Prostate gland (tissue), 2 donors: ENCODE results near the gene PBLD.
"Not testable (repeated sequence)": the region's sequence is repeated elsewhere in the genome, so short reads cannot be mapped to it uniquely, and the experiment has no call there.

Experiments used
- POLR2A ChIP-seq: fragments of 450-650 bp; IDR thresholded peaks from one replicate; pipeline ENCODE4 v1.6.1; 2016; ENCODE audit warnings: antibody characterized with exemption, mild to moderate bottlenecking
- TF ChIP-seq, protein P1 (sequence below), 4 experiments: fragments of 200-600 bp in 2 of 4; fragments of 450-650 bp in 2 of 4; sonication (generic) in 2 of 4; IDR thresholded peaks; 1 replicate in 3 of 4; 2 replicates in 1 of 4; pipeline ENCODE4 v1.5.1; 2016 to 2019; ENCODE audit warnings: antibody characterized with exemption in 4 of 4, mild to moderate bottlenecking in 2 of 4, moderate library complexity in 2 of 4

DNA sequence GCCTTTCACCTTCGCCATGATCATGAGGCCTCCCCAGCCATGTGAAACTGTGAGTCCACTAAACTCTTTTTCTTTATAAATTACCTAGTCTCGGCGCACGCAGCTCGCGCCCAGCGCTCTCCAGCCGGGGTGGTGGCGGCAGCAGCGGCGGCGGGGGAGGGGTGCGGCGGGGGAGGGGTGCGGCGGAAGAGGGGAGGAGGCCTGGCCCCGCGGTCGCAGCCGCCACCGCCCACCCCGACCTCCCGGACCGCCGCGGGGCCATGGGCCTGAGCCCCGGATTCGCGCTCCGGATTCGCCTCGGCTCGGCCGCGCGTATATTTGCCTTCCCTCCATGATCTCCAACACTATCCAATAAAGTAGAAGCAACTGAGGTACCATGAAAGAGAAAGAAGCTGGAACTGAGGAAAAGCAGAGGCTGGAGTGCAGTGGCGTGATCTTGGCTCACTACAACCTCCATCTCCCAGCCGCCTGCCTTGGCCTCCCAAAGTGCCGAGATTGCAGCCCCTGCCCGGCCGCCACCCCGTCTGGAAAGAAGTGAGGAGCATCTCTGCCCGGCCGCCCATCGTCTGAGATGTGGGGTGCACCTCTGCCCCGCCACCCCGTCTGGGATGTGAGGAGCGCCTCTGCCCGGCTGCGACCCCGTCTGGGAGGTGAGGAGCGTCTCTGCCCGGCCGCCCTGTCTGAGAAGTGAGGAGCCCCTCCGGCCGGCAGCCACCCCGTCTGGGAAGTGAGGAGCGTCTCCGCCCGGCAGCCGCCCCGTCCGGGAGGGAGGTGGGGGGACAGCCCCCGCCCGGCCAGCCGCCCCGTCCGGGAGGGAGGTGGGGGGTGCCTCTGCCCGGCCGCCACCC is 53.6 kb downstream of the PBLD start:
- TF ChIP-seq, protein P1, sequence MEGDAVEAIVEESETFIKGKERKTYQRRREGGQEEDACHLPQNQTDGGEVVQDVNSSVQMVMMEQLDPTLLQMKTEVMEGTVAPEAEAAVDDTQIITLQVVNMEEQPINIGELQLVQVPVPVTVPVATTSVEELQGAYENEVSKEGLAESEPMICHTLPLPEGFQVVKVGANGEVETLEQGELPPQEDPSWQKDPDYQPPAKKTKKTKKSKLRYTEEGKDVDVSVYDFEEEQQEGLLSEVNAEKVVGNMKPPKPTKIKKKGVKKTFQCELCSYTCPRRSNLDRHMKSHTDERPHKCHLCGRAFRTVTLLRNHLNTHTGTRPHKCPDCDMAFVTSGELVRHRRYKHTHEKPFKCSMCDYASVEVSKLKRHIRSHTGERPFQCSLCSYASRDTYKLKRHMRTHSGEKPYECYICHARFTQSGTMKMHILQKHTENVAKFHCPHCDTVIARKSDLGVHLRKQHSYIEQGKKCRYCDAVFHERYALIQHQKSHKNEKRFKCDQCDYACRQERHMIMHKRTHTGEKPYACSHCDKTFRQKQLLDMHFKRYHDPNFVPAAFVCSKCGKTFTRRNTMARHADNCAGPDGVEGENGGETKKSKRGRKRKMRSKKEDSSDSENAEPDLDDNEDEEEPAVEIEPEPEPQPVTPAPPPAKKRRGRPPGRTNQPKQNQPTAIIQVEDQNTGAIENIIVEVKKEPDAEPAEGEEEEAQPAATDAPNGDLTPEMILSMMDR (IDR thresholded peaks at IDR 0.05) = not testable (repeated sequence)
- not testable (repeated sequence) for TF ChIP-seq POLR2A
